Measurements from ENCODE around the gene POMZP3.
"Not testable (repeated sequence)": the region's sequence is repeated elsewhere in the genome, so short reads cannot be mapped to it uniquely, and the experiment has no call there.

The POMZP3 gene

GRCh38 chr7:76626989-76627642, at the start of gene POMZP3:
POMZP3 (minus strand) TSS chr7:76627279; CDS start chr7:76626064, 1,215 bp downstream.
- peak in 2 of 4 experiments; percentile 7 to 9 for DNase-seq (ENCODE audit: low read depth in 4 of 4, low spot score in 1 of 4)

DNA sequence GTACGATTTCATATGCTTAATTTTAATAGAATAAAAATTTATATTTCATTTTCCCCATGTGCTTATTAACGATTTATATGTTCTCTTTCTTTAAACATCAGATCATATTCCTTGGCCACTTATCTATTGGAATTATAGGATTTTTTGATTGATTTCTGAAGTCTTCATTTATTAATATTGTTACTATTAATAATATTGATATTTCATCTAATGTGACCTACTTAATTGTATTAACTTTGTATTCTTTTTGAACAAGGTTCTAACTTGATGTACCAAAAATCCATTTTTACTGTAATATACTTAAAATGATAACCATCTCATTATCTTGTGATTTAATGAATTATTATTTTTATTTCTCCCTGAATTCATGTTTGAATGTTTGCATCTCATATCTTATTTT, 48.7 kb upstream of the POMZP3 start:
- not testable (repeated sequence) for DNase-seq (ENCODE audit: low read depth in 4 of 4, low spot score in 1 of 4)

DNA sequence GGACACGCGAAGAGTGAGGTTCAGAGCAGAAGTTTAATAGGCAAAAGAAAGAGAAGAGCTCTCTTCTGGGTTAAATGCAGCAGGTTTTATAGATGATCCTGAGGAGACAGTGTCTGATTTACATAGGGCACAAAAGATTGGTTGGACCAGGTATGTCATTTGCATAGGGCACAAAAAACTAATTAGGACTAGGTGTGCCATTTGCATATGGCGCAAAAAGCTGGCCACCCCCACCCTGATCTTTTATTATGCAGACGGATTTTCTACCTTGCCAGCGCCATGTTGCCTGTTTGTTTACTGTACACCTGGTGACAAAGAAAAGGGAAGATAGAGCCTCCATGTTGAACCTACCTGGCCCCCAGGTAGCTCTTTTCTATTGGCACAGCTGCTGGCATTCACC, 46.3 kb upstream of the POMZP3 start:
- DNase-seq (ENCODE audit: low read depth in 4 of 4, low spot score in 1 of 4) = not testable (repeated sequence)

- DNase-seq (ENCODE audit: low read depth in 4 of 4, low spot score in 1 of 4) = not testable (repeated sequence)
Measured at GRCh38 chr7:76659212-76659611, 32.1 kb upstream of the POMZP3 start.

DNA sequence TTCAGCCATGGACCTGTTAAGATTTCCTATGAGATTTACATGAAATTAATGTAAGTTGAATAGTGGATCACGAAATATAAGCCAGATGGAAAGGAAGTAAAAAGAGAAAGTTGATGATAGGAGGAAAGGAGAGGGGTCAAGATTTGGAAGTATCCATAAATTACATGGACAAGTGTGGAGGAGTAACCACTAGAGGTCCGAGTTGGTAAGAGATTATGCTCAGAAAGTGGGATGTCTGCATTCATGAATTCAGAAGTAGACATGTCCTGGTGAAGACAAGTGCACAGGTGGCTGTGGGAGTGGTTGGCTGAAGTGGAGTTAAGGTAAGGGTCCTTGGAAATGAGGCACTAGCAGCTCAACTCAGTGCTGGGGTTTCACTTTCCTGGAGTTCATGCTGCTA, 29.3 kb upstream of the POMZP3 start:
- DNase-seq (ENCODE audit: low read depth in 4 of 4, low spot score in 1 of 4) = not testable (repeated sequence)

DNA sequence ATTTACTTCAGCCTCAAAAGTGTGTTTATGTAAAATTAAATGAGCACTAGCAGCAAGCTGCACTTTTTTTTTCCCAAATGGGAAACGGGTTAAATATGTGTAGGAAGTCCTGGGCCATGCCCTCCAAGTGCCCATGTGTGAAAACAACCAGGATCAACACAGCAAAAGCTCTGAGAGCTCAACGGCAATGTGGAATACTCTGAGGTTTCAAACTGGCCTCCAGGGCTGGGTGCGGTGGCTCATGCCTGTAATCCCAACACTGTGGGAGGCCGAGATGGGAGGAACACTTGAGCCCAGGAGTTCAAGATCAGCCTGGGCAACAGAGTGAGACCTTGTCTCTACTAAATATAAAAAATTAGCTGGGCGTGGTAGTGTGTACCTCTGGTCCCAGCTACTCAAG, 15.5 kb upstream of the POMZP3 start:
- not testable (repeated sequence) for DNase-seq (ENCODE audit: low read depth in 4 of 4, low spot score in 1 of 4)

- DNase-seq (ENCODE audit: low read depth in 4 of 4, low spot score in 1 of 4) = not testable (repeated sequence)
Measured at GRCh38 chr7:76637061-76637691, 10.1 kb upstream of the POMZP3 start.

DNA sequence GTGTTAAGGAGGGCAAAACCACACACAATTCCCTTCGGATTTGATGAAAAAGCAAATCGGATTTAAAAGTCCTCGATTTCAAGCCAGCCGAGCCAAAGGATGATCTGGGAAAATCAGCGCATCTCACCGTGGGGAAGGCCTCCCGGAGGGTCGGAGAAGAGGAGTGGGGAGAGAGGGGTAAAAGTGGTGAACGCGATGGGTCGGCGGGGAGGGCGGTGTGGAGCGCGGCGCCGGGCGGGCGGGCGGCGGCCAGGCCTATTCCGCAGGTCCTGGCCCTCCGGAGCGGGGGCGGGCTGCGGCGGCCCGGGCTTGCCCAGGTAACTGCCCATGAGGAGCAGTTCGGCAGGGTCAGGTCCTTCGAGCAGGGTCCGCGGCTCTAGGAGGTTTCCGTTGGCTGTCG, 498 bp downstream of the POMZP3 start:
- peak in 1 of 4 experiments; percentile 6 for DNase-seq (ENCODE audit: low read depth in 4 of 4, low spot score in 1 of 4)

- not testable (repeated sequence) for DNase-seq (ENCODE audit: low read depth in 4 of 4, low spot score in 1 of 4)
Measured at GRCh38 chr7:76619439-76620190, 7.5 kb downstream of the POMZP3 start.

DNA sequence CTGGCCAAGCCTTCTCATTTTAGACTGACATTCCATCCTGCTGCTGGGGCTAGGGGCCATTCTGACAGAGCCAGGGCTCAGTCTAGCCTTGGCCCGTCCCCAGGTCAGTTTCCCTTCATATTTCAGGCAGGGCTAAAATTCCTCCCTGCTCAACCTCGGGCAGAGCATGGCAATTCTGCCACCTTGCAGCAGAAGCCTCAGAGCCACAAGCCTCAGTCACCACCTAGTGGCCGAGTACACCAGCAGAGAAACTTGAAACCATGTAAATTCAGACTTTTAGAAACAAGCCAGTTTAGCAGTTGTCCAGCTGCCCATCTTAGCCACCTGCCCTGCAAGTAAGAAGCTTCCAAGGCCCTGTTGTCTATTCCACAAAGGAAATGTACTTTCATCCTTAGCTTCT, 13.3 kb downstream of the POMZP3 start:
- not testable (repeated sequence) for DNase-seq (ENCODE audit: low read depth in 4 of 4, low spot score in 1 of 4)

- DNase-seq (ENCODE audit: low read depth in 4 of 4, low spot score in 1 of 4) = not testable (repeated sequence)
Measured at GRCh38 chr7:76612232-76612631, 14.8 kb downstream of the POMZP3 start.

GRCh38 chr7:76609864-76610263, 17.2 kb downstream of the POMZP3 start:
- DNase-seq (ENCODE audit: low read depth in 4 of 4, low spot score in 1 of 4) = not testable (repeated sequence)

GRCh38 chr7:76608469-76608868, 18.6 kb downstream of the POMZP3 start:
- DNase-seq (ENCODE audit: low read depth in 4 of 4, low spot score in 1 of 4) = not testable (repeated sequence)

DNA sequence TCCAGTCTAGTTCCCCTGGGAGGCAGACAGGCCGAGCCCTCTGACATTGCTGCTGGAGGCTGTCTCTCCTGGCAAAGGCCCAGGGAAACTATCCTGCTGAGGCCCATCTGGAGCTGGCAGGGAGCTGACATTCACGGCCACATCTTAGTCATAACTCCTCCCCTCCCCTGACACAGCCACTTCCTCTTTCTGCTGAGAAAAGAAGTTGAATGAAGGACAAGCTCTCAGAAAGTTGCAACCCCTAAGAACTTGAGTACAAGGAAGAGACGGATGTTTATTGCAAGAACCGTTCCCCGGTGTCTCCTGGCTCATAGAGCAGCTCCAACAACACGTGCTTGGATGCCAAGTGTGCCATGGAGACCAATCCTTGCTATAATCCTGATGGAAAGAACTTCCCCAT, 21.1 kb downstream of the POMZP3 start:
- DNase-seq (ENCODE audit: low read depth in 4 of 4, low spot score in 1 of 4) = peak in 1 of 4 experiments; percentile 32

- not testable (repeated sequence) for DNase-seq (ENCODE audit: low read depth in 4 of 4, low spot score in 1 of 4)
Measured at GRCh38 chr7:76600650-76601049, 26.4 kb downstream of the POMZP3 start.

- DNase-seq (ENCODE audit: low read depth in 4 of 4, low spot score in 1 of 4) = not testable (repeated sequence)
Measured at GRCh38 chr7:76600116-76600482, 27.0 kb downstream of the POMZP3 start.

- DNase-seq (ENCODE audit: low read depth in 4 of 4, low spot score in 1 of 4) = not testable (repeated sequence)
Measured at GRCh38 chr7:76598590-76599264, 28.4 kb downstream of the POMZP3 start.

DNA sequence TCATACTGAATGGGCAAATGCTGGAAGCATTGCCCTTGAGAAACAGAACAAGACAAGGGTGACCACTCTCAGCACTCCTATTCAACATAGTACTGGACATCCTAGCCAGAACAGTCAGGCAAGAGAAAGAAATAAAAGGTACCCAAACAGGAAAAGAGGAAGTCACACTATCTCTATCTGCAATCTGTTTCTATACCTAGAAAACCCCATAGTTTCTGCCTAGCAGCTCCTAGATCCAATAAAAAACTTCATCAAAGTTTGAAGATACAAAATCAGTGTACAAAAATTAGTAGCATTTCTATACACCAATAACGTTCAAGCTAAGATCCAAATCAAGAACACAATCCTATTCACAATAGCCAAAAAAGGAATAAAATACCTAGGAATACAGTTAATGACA, 29.8 kb downstream of the POMZP3 start:
- DNase-seq (ENCODE audit: low read depth in 4 of 4, low spot score in 1 of 4) = not testable (repeated sequence)

DNA sequence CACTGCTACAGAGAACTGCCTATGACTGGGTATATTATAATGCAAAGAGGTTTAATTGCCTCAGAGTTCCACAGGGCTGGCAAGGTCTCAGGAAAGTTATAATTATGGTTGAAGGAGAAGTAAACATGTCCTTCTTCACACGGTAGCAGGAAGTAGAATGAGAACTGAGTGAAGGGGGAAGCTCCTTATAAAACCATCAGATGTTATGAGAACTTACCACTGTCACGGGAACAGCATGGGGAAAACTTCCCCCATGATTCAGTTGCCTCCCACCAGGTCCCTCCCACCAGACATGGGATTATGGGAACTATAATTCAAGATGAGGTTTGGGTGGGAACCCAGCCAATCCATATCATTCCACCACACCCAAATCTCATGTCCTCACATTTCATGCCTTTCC, 34.4 kb downstream of the POMZP3 start:
- DNase-seq (ENCODE audit: low read depth in 4 of 4, low spot score in 1 of 4) = not testable (repeated sequence)

DNA sequence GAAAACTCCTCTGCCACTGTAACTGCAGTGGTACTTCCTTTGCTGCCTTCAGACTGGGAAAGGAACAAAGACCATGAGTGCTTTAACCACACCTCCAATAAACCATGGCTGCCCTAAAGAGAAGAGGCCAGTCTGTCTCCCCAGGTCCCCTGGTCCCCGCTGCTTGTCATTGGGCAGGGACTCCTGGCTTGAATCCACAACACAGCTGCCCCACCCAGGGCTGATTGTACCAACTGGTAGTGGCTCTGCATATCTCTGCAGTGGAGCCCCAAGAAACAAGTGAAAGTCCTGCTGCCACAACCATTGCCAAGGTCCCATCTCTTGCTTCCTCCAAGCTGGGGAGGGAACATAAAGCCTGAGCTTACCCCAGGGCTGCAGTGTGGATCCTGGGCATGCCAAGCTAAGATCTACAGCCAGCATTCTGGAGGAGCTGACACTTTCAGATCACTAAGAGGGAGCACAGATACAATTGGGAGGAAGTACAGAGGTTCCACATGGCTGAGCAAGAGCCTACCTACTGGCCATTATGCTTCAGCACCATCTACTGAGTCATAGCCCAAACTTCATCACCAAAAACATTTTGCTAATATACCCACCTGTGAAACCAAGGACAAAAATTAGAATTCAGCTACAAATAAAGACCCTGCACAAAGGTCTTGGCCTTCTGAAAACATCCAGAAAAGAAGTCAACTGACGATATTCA, 35.3 kb downstream of the POMZP3 start:
- DNase-seq (ENCODE audit: low read depth in 4 of 4, low spot score in 1 of 4) = not testable (repeated sequence)

DNA sequence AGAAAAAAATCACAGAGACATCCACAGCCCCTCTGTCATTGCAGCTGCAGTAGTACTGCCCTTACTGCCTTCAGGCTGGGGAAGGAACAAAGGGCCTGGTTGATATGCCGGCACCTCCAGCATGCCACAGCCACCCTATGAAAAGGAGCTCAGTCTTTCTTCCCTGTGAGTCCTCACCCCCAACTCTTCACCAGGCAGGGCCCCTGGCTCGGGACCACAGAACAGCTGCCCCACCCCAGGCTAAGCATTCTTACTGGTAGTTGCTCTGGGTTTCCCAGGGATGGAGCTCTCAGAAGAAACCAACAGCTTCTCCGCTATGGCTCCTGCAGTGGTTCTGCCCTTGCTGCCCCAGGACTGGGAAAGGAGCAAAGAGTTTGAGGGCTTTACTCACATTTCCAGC, 36.0 kb downstream of the POMZP3 start:
- not testable (repeated sequence) for DNase-seq (ENCODE audit: low read depth in 4 of 4, low spot score in 1 of 4)

Measured in stimulated activated CD4-positive, alpha-beta T cell treated with anti-CD3 and anti-CD28 coated beads, Interleukin-1b, Interleukin-23, amount 100 ng/mL, for 24 hours (primary cell).